ENCODE data around the gene SREBF1. TPM values are rescaled to one million over a fixed set of nuclear protein-coding genes. Genes with fewer than 3 reads are reported as not detected.
A peak's percentile ranks its signal among the peaks of the same experiment; 100 is the strongest.

Gene SREBF1
- total RNA-seq, 4 donors from 2014 or later, result 115 to 253 (median 191) TPM

DNA sequence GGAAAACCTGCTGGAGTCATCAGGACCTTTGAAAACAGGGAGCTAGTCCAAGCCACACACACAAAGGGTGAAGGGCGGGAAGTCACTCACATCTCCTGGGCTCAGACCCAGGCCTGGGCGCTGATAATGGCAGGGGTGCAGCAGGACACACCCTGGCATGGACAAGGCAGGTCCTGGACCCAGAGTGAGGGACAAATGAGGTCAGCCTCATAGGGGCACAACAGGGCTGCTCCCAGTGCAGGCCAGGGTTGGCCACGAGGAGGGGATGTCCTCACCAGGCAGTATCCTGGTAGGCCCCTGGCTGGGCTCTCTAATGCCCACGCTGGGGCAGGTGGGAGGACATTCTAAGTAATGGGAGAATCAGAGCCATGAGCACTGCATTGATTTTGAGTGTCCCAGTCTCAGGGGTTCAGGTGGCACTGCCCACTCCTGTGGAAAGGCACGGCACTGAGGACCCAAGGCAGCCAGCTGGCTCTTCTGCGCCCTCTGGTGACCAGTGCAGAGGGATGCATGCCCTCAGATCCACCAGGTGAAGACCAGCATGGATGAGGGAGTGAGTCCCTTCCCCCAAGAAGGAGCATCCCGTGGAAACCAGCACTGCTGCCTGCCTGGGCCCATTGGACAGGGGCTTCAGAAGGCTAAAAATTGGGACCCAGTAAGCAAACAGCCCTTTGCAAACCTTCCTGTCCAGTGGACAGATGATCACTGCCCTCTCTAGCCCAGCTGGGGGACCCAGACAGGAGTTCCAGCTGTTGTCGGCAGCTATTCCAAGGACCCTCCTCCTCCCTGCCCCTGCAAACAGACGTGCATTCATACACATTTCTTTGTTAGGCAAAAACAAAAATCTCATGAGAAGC lies 23.4 kb upstream of the SREBF1 start:
- TF ChIP-seq EP300 (IDR thresholded peaks at IDR 0.05), result peak in 1 of 2 donors; percentile 62
- TF ChIP-seq, protein P1, sequence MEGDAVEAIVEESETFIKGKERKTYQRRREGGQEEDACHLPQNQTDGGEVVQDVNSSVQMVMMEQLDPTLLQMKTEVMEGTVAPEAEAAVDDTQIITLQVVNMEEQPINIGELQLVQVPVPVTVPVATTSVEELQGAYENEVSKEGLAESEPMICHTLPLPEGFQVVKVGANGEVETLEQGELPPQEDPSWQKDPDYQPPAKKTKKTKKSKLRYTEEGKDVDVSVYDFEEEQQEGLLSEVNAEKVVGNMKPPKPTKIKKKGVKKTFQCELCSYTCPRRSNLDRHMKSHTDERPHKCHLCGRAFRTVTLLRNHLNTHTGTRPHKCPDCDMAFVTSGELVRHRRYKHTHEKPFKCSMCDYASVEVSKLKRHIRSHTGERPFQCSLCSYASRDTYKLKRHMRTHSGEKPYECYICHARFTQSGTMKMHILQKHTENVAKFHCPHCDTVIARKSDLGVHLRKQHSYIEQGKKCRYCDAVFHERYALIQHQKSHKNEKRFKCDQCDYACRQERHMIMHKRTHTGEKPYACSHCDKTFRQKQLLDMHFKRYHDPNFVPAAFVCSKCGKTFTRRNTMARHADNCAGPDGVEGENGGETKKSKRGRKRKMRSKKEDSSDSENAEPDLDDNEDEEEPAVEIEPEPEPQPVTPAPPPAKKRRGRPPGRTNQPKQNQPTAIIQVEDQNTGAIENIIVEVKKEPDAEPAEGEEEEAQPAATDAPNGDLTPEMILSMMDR (IDR thresholded peaks at IDR 0.05), result peak; percentile 91 to 99 (median 96)
- no peak for TF ChIP-seq POLR2A (IDR thresholded peaks at IDR 0.05)
- DNase-seq (ENCODE audit: low spot score in 2 of 2), result peak in 1 of 2 donors; percentile 59
- Histone ChIP-seq H3K9me3 (no peaks in the 10 kb centered on the region), H3K4me3 (no peak overlapping the region), H3K27ac (peak overlapping the region; percentile 60 to 85 (median 68)), H3K27me3 (no peaks in the 10 kb centered on the region), H3K4me1 (peaks cover 0 to 56% (median 28%) of the 10 kb centered on the region in 4 donors), H3K36me3 (peaks cover 0 to 24% (median 0%) of the 10 kb centered on the region in 3 donors)
- WGBS, 2 donors, result 32 to 34% methylated on average over 7 to 8 of the region's 9 CpGs

DNA sequence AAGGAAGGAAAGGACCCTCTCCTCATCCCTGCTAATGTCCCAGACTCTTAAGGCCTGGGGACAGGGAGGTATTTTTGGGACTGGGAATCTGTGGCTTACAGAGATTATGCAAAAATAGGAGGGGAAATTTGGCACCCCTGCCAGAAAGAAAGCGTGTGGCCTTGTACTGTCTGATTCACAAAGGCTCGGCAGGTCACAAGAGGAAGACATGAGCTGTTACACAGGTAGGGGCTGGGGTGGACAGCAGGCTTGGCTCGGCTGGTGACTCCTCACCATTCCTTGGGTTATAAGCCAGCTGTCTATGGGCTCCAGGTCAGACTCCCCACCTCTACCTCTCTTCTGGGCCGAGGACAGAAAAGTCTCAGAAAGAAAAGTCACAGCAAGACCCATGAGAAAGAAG lies 20.7 kb upstream of the SREBF1 start:
- TF ChIP-seq, protein P1 (IDR thresholded peaks at IDR 0.05), result no peak
- TF ChIP-seq POLR2A (IDR thresholded peaks at IDR 0.05) (no peak), EP300 (IDR thresholded peaks at IDR 0.05) (no peak)
- no peak overlapping the region for H3K4me3 ChIP-seq
- 88 to 91% methylated on average over 4 of the region's 4 CpGs for WGBS, 2 donors
- H3K27me3 ChIP-seq, result no peaks in the 10 kb centered on the region
- DNase-seq (ENCODE audit: low spot score in 2 of 2), result no peak
- H3K27ac ChIP-seq, result peak overlapping the region in 2 of 4 donors; percentile 57 to 74
- peaks cover 0 to 74% (median 32%) of the 10 kb centered on the region in 4 donors for H3K4me1 ChIP-seq
- H3K9me3 ChIP-seq, result no peaks in the 10 kb centered on the region
- peaks cover 0 to 15% (median 0%) of the 10 kb centered on the region in 3 donors for H3K36me3 ChIP-seq

DNA sequence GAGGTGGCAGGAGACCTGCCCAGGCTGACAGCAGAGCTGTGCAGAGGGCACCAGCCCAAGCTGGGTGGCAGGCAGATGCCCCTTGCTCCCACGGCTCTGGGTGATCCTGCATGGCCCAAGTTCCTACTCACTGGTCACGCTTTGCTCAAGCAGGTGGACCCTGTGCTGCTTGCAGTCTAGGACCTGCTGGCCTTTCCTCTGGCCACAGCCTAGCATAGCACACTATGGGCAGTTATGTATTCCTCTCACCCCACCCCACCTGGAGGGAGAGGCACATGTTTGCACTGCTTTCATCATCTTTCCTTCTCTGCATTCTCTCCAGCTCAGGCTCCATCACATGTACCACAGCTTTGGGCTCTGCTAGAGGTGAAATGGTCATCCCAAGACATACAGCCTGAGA lies 19.6 kb upstream of the SREBF1 start:
- DNase-seq (ENCODE audit: low spot score in 2 of 2), result no peak
- peaks cover 0 to 72% (median 31%) of the 10 kb centered on the region in 4 donors for H3K4me1 ChIP-seq
- H3K36me3 ChIP-seq, result peaks cover 0 to 10% (median 0%) of the 10 kb centered on the region in 3 donors
- H3K4me3 ChIP-seq, result no peak overlapping the region
- no peaks in the 10 kb centered on the region for H3K27me3 ChIP-seq
- TF ChIP-seq, protein P1 (IDR thresholded peaks at IDR 0.05), result no peak
- TF ChIP-seq EP300 (IDR thresholded peaks at IDR 0.05), result no peak
- TF ChIP-seq POLR2A (IDR thresholded peaks at IDR 0.05), result no peak
- H3K27ac ChIP-seq, result peak overlapping the region; percentile 1 to 95 (median 41)
- 65 to 74% methylated on average over 2 of the region's 2 CpGs for WGBS, 2 donors
- no peaks in the 10 kb centered on the region for H3K9me3 ChIP-seq

DNA sequence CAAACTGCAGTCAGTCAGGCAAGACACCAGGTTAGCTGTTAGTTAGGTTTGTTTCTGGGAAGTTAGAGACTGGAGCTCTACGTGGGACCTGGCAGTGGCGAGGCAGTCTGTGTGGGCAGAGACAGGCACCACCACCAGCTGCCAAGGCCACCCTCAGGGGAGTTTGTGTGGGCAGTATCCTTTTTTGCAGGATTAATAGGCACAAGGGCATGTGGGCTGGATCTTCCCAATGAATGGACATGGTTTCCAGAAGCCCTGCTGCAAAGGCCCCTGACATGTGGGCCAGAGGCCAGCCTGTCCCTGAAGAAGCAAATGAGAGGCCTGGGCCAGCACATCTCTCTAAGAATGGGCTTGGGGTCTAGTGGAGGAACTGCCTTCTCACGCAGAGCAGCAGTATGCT lies 19.2 kb upstream of the SREBF1 start:
- TF ChIP-seq POLR2A (IDR thresholded peaks at IDR 0.05) (no peak), EP300 (IDR thresholded peaks at IDR 0.05) (no peak)
- TF ChIP-seq, protein P1 (IDR thresholded peaks at IDR 0.05), result no peak
- Histone ChIP-seq H3K27me3 (no peaks in the 10 kb centered on the region), H3K9me3 (no peaks in the 10 kb centered on the region), H3K4me1 (peaks cover 0 to 72% (median 30%) of the 10 kb centered on the region in 4 donors), H3K27ac (peak overlapping the region; percentile 1 to 95 (median 41)), H3K36me3 (peaks cover 0 to 6% (median 0%) of the 10 kb centered on the region in 3 donors), H3K4me3 (no peak overlapping the region)
- 22 to 28% methylated on average over 2 to 3 of the region's 3 CpGs for WGBS, 2 donors
- no peak for DNase-seq (ENCODE audit: low spot score in 2 of 2)

All from tibial nerve (tissue), 4 donors.